ENCODE data around the gene PPIH.

DNA sequence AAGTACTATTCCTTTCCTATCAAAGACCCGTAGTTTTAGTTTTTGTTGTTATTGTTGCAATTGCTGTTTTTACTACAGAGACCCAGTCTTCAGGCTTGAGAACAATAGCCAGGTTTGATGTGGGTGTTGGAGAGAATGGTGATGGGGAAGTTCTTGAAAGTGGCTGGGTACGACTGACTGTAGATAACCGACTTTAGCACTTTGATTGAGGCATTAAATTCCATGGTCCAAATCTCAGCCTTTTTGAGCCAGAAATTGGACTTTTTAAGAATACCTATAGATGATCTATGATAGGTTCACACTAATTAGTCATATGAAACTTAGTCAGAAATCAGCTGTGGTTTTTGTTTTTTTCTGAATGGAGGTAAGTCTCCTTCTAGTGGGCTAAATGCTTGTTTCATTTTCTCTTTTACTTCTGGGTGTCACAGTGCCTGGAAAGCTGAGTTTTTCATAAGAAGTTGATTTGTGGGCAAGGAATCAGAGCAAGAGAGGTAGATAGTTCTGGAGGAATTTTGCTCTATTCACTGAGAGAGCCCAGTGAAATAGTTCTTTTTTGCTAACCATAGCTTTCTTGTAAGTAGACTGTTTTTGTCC, 2.8 kb downstream of the PPIH start:
- TF ChIP-seq POLR2A (IDR thresholded peaks at IDR 0.05; ENCODE audit: low read length) (no peak), GATA1 (IDR thresholded peaks at IDR 0.05; ENCODE audit: low read depth, low read length) (no peak)
